HG03558 (cell line): Measurements from ENCODE around the gene SRSF7.
"Not testable (repeated sequence)": the region's sequence is repeated elsewhere in the genome, so short reads cannot be mapped to it uniquely, and the experiment has no call there.

Source experiments
- ATAC-seq: cut with Tn5 transposase; IDR thresholded peaks from one replicate; pipeline ENCODE4 v1.9.1; 2021; ENCODE audit warnings: moderate number of reproducible peaks; ENCODE audit not compliant: unreplicated experiment; ENCODE audit errors: extremely low read depth

SRSF7 gene

DNA sequence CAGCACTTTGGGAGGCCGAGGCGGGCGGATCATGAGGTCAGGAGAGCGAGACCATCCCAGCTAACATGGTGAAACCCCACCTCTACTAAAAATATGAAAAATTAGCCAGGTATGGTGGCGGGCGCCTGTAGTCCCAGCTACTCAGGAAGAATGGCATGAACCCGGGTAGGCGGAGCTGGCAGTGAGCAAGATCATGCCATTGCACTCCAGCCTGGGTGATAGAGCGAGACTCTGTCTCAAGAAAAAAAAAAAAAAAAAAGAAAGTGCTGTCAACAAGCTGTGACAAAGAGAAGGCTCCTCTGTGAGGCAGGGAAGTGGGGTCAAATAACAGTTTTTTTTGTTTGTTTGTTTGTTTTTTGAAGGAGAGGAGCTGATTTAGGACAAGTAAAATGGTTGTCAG is 42.7 kb downstream of the SRSF7 start:
- ATAC-seq, result not testable (repeated sequence)

- ATAC-seq, result no peak
Measured at GRCh38 chr2:38706846-38707345, 44.3 kb downstream of the SRSF7 start.

DNA sequence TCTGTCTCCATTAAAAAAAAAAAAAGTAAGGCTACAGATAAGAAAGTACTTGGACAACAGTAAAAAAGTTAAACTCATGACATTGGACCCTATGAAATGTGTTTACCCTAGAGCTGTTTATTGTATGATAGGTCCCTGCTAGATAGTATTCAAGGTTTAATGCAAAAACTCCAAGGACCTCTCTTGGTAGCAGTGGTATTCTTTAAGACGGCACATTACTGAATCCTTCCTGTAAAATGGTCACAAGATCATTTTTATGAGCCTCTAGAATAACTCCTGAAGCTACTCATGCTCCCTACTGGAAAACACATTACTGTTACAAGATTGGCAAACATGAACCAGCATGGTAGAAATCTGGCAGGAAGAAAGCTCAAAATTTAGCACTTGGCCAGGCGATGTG is 46.5 kb downstream of the SRSF7 start:
- ATAC-seq, result no peak

DNA sequence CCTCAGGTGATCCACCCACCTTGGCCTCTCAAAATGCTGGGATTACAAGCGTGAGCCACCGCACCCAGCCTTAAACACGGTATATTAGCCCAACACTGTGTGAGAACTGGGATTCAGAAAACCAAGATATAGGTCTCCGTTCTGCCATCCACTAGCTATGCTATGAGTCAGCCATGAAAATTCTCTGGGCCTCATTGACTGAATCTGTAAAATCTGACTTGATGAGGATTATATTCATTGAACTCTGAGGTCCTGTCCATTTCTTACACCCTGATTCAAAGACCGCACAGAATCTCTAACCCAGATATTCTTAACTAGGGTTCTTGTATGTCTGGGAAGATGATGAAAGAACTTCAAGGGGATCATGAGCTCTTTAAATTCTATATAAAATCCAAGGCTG is 47.8 kb downstream of the SRSF7 start:
- ATAC-seq, result not testable (repeated sequence)

DNA sequence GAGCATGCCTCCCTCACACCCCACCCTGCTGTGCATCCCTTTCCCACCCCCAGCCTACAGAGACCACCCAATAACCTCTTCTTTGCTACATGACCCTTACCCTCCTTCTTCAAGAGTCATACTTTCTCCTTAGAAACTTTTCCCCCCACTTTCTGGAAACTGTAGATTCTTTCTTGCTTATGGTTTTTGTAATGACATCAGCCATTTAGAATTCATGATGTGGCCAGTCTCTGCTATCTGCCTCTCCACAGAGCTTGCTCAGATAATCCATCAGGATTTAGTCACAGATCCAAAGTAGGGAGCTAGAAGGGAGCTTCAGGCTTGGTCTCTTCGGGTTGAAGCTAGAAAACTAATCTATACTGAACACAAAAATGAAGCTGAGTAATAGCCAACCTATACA is 48.7 kb downstream of the SRSF7 start:
- ATAC-seq, result no peak

DNA sequence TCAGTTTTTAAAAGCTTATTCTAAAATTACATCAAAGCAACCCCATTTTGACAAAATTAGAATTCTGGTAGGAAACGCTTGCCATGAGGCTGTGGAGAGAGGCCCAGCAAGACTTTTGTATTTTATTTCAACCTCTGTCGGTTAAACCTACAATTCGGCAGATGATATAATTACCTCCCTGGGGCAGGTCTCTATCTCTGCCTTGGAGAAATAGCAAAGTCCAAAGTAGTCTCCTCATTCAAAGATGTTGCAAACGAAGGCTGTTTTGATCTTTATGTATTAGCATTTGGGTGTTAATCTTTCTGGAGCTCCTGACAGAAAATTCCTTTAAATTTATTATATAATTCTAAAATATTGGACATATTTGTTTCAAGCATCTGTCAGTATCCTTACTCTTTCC is 49.6 kb downstream of the SRSF7 start:
- no peak for ATAC-seq

GRCh38 chr2:38700881-38701458 is 50.2 kb downstream of the SRSF7 start:
- no peak for ATAC-seq

GRCh38 chr2:38700113-38700785 is 50.9 kb downstream of the SRSF7 start:
- ATAC-seq, result no peak

DNA sequence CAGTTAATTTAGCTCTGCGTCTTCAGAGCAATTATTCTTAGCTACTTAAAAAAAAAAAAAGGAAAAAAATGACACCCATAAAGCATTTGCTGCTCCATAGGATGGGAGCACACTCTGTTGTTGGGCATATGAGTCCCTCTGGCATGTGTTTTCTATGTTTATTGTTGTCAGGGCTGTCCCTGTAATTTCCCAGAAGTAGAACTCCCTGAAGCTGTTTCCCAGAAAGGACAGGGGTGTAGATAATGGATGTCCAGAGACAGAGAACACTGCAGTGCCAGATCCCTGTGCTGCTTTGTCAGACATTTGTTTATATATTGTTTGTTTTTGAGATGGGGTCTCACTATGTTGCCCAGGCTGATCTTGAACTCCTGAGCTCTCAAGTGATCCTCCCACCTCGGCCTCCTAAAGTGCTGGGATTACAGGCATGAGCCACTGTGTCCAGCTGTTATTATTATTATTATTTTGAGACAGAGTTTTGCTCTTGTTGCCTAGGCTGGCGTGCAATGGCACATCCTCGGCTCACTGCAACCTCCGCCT is 52.6 kb downstream of the SRSF7 start:
- ATAC-seq, result no peak

DNA sequence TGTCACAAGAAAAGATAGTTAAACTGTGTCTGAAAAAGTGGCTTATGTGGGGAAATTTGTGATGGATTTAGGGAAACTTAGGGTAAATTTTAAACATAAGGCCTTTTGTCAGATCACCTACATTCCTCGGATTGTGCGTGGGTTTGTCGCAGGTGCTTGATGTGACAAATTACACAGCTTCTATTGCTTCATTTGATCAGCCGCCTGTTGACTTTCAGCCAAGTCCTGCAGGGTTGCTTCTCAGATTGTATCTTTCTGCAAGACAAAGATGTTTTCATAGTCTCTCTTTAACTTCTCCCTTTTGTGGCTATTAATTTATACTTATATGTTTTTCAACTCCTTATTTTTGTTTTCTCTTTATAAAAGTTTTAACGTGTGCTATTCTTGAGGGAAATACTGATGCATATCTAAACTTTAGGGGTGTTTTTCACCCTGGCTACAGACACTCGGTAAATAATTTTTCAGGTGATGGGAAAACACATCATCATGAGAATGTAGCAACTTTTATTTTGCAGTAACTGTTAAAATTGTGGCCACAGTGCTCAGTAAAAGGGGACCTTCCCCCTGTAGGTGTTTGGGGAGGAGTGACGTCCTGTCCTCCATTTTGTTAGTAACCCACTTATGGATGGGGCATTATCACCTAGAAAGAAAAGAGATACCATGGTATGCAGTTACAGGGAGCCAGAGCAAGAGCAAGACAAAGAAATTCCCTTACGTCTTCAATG is 53.9 kb downstream of the SRSF7 start:
- ATAC-seq, result no peak
